ENCODE data around the gene RASL10B.
"Not testable (repeated sequence)": the region's sequence is repeated elsewhere in the genome, so short reads cannot be mapped to it uniquely, and the experiment has no call there.

The RASL10B gene, protein sequence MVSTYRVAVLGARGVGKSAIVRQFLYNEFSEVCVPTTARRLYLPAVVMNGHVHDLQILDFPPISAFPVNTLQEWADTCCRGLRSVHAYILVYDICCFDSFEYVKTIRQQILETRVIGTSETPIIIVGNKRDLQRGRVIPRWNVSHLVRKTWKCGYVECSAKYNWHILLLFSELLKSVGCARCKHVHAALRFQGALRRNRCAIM

DNA sequence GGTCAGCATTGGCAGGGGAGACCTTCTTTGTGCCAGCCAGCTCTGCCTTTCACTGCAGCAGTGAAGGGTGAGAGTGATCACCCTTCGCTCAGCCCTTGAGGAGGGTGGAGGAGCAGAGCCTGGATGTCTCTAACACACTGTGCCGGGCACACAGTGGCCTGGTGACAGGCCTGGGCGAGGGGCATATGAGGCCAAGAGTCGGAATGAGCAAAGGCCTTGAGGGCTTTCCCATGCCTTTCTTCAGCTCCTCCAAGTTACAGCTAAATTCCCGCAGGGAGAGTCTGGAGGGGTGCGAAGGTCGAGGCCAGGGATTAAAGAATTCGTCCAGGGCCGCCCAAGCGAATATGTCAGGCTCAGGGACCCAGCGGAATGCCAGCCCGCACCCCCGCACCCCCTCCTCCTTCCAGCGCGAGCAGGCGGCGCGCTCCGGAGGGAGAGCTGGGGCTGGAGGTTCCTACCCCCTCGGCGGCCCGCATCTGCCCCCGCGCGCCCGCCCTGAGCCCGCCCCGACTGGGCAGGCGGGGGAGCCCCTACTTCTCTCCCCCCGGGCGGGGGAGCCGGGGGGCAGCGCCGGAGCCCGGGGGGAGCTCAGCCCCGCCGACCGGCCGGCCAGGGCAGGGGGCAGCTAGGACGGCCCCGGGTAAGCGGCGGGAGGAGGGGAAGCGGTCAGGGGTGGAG is at the start of gene RASL10B:
Gene RASL10B (plus strand): TSS at position 401 of the 678 bp plus-strand sequence. CDS start 3,546 bp downstream, outside the sequence.
- DNase-seq (ENCODE audit: low read depth), result peak; percentile 41

DNA sequence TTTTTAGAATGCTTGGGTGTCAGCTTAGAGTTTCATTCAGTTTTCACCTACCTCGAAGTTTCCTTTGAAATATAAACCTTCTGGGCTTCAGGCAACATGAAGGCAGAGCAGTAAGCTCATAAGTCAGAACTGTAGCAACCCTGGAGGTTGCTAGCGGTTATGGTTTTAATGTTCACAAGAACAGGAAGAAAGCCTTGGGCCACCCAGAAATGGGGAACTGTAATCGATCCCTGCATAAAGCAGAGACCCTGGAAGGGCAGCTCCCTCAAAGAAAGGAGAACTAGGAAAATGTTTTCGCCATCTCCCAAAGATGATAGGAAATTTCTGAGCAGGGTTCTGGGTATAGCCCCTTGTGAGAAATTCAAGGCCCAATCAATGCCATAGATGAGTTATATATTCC is 47.8 kb upstream of the RASL10B start:
- DNase-seq (ENCODE audit: low read depth), result no peak

DNA sequence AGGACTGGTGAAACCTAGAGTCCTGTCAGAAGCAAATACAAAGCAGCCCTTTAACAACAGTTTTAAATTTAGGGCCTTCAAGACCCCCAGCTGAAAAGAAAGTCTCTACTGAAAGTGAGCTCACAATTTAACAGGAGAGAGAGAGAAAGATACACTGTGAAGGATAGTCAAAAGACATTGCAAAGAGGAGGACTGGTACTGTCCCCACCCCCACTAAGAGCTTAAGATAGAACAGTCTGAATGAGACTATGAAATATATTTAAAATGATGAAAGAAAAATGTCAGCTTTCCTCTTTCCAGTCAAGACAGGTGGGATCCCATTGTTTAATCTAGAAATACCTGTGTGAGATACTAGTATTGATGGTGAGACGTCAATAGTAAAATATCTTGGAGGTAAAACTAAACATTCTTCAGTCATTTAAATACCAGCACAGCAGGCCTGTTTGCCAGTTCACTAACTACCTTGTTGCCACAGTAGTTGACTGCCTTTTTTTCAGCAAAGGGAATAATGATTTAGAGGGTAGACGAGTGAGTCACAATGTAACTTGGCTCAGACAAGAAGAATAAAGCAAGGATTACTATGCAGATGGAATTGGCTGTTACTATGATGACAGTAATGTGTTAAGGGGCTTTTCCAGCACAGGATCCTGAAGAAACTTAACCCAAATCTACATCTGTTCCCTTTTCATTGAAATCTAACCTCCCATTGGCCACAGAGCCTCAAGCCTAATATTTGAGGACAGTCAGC is 47.2 kb upstream of the RASL10B start:
- DNase-seq (ENCODE audit: low read depth), result no peak

DNA sequence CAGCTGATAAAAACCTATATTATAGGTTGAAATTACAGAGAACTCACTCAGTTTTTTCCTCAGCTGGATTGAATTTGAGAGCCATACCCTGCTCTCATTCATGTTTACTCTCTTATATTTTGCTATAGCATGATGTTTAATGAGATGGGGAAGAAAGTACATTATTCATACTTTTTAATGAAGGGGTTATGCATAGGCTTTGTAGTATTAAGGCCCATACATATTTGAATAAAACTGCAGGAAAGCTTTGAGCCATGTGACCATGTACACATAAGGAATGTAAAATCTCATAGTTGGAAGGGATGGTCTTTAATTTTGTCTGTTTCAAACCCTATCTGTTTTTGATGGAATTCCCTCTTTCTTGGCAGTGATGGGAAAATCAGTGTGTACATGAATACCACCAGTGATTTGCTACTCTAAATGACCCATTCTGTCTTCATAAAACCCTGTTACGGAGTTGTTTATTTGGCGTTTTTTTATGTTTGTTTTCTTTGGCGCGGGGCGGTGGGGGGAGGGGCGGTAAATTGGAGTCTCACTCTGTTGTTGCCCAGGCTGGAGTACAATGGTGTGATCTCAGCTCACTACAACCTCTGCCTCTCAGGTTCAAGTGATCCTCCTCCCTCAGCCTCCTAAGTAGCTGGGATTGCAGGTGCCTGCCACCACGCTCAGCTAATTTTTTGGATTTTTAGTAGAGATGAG is 38.8 kb upstream of the RASL10B start:
- DNase-seq (ENCODE audit: low read depth), result no peak

DNA sequence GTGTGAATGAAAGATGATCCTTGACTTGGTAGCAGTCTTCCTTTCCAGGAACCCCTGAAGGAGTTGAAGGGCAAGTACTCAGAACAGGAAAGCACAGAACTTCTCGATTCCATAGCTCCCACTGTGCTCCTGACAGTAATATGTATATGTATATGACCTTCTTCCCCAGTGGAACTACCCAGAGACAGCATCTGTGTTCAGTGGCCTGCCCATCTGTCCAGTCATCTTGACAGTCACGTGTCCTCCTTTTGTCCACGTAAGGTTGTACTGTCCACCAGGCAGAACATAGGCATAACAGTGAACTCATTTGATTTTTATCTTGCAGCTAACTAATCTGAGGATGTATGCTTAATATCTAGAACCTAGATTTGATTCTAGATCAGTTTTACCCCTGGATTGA is 37.8 kb upstream of the RASL10B start:
- no peak for DNase-seq (ENCODE audit: low read depth)

DNA sequence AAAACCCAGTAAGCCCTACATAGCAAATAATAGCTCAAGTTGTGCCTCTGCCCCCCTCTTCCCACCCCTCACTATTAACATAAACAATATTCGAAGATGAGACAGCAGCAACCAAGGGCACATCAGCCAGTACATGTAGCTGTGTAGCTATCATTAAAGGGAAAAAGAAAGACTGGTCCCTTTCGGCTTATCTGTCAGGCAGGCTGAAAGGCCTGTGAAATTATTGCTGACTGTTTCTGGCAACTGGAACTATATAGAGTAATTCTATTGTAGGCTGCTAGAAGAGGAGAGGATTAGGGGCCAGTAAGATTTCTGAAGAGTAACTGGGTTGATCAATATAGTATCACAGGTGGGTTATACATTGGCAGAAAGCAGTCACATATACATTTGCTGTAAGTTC is 36.5 kb upstream of the RASL10B start:
- no peak for DNase-seq (ENCODE audit: low read depth)

DNA sequence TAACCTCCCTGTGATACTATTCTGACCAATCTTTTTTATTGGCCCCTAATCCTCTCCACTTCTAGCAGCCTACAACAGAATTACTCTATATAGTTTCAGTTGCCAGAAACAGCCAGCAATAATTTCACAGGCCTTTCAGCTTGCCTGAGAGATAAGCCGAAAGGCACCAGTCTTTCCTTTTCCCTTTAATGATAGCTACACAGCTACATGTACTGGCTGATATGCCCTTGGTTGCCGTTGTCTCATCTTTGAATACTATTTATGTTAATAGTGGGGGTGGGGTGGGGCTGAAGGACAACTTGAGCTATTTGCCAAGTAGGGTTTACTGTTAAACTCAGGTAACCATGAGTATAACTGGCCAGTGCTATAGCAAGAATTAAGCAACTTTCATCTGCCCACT is 35.8 kb upstream of the RASL10B start:
- DNase-seq (ENCODE audit: low read depth), result no peak

DNA sequence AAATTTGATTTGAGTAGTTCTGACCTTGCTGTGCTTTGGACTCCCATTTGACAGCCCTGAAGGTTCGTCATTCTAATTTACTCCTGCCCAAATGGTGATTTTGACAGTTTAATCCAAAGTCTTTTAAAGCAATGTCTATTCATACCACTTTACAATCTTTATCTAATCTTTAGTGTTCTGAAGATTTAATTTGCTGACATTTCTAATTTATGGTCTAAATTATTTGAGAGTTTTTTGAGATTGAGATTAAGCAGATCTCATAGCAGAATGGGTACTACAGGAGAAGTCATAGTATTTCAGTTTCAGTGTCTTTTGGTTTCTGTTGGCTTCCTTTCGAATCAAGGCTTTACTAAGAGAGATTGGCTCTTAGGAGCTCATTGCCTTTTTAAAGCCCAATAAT is 32.6 kb upstream of the RASL10B start:
- no peak for DNase-seq (ENCODE audit: low read depth)

DNA sequence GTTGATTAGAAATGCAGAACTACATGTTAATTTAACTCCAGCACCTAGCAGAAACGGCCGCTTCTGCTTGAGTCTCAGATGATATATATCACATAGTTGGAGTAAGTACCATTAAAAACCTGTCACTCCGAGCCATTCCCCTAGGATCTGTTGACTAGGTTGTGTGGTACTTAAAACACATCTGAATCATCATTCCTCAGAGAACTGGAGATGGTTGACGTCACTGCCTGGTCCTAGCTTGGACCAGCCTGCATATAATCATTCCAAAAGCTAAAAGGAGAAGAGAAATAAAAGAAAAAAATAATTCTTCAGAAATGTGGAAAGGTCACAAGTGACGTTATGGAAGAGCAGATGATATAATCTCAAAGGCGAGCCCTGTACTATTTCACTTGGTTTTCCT is 31.3 kb upstream of the RASL10B start:
- no peak for DNase-seq (ENCODE audit: low read depth)

DNA sequence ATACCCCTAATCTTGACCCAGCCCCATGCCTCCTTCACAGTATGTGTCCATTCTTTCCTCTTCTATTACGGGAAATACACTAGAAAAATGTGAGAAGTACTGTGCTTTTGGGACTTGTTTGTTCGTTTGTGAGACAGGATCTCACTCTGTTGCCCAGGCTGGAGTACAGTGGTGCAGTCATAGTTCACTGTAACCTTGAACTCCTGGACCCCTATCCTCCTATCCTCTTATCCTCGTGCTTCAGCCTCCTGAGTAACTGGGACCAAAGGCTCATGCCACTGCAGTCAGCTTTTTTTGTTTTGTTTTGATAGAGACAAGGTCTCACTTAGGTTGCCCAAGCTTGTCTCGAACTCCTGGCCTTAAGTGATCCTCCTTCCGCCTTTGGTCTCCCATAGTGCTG is 29.9 kb upstream of the RASL10B start:
- DNase-seq (ENCODE audit: low read depth), result no peak

DNA sequence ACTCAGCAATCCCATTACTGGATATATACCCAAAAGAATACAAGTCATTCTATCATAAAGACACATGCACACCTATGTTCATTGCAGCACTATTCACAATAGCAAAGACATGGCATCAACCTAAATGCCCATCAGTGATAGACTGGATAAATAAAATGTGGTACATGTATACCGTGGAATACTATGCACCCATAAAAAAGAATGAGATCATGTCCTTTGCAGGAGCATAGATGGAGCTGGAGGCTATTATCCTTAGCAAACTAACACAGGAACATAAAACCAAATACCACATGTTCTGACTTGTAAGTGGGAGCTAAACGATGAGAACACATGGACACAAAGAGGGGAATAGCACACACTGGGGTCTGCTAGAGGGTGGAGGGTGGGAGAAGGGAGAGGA is 28.1 kb upstream of the RASL10B start:
- not testable (repeated sequence) for DNase-seq (ENCODE audit: low read depth)

DNA sequence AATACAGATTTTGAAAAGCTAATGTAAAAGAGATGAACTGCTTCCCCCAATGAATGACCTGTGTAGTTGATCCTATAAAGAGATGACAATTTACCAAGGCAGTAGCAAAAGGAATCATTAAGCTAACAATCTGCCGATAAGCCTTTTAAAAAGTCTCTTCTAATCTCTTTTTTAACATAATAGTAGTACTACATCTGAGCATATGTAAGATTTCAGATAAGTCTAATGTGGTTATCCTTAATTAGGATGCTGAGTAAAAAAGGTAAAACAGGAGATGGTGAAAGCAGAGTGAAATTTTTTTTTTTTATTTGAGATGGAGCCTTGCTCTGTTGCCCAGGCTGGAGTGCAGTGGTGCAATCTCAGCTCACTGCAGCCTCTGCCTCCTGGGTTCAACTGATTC is 26.2 kb upstream of the RASL10B start:
- no peak for DNase-seq (ENCODE audit: low read depth)

DNA sequence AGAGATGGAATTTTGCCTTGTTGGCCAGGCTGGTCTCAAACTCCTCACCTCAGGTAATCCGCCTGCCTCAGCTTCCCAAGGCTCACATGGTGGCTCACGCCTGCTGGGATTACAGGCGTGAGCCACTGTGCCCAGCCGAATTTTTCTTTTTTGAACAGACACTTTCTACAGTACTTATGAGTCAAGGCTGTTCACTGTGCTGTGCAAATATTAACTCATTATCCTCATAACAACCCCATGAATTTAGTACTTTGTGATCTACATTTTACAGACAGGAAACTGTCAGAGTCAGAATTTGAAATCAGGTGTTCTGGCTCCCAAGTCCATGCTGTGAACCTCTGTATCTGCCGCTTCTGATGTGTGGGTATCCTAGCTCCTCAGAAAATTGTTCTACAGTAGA is 25.7 kb upstream of the RASL10B start:
- DNase-seq (ENCODE audit: low read depth), result no peak

DNA sequence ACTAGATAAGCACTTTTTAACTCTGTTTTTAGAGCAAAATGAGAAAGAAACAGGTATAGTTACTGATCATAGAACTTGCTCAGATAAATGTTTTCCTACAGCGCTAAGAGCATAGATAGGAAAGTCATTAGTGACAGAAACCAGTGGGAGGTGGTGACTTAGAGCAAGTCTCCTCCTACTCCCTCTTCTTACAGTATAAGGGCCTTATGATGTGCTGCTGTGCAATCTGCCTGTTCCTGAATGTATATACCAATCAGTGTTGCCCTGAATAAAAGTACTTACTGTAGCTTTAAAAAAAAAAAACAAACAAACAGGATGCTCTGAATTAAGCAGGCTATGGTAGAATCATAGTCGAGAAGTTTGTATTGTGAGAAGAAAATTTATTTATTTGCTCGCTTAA is 23.3 kb upstream of the RASL10B start:
- DNase-seq (ENCODE audit: low read depth), result no peak

DNA sequence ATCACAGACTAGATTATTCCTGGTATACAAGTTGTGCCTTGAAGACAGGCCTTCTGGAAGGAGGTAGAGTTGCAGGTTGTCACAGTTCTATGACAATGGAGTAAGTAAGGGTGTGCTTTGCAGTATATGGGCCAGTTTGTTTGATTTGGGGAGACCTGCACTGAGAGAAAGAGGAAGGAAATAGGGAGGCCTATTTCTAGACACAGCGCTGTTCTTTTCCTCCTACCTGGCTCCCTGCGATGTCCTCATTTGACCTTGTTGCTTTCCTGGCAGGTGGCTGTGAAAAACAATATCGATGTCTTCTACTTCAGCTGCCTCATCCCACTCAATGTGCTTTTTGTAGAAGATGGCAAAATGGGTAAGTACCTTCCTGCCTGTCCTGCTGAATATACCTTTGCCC is 22.5 kb upstream of the RASL10B start:
- DNase-seq (ENCODE audit: low read depth), result no peak

DNA sequence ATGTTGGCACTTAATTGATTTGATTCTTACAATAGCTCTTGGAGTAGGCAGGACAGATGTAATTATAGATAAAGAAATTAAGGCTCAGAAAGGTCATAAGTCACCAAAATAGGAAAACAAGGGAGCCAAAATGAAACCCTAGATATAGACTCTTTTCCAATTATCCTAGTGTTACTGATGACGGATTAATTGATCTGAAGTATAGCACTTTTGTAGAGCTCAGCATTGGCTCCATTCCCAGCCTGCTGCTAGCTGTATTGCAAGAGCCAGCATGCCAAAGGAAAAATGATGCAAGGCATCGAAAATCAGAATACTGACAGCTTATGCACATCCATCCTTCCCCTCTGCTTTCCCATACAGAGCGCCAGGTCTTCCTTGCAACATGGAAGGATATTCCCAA is 21.6 kb upstream of the RASL10B start:
- DNase-seq (ENCODE audit: low read depth), result no peak

DNA sequence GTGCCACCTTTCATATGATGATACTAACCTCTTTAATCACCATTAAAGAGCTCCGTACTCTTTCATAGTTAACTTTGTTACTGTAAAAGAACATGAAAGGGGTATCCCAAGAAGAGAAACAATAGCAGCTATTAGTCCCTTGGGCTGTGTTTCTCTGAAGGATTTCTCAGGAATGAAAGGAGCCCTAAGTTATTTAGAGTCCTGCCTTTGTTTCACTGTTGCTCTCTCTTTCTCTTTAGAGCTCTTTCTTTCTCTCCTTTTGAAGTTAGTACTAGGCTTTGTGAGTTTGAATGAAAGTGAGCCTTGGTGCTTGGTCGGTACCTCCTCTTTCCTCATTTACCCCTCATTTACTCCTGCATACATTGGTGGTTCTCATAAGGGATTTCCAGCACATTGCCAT is 20.5 kb upstream of the RASL10B start:
- no peak for DNase-seq (ENCODE audit: low read depth)

DNA sequence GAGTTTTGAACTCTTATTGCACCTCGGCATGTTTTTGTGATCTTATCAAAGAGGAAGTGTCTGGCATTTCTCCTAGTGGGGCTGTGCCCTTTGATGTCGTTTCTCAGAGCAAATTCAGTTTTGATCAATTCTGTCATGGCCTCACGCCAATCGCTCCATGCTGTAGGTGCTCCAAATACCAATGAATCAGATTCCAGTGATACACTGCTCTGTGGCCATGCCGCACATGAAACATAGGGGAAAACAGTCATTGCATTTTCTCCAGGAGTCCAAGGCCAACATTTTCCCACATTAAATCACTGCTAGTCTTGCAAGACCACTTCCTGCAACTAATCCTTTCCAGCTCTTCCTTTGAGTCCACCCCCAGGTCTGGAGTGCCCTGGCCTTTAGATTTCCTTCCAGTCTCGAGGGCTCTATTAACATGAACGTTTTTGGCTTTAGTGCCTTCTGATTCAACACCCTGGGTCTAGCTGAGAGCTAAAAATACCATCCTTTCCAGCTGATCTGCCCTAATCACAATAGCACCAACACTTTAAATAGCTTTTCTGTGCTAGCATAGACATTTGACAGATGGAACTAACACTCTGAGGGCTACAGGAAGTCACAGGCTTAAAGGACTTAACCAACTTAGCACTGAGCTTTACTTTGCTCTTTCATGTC is 18.2 kb upstream of the RASL10B start:
- DNase-seq (ENCODE audit: low read depth), result no peak

DNA sequence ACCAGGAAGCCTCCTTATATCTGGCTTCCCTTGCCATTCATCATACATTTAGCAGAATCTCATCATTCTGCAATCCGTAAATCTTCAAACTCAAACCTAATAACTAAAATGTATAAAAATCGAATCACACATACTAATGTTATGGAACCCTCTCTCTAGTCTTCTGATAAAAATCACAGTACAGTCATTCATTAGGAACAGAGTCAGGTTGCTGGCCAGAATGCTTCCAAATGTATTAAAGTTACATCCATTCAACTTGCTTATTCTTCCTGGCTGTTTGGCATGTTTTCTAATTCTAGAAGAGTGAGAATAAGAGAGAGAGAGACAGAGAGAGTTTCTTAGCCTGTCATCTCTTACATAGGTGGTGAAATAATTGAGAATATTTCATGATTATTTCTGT is 16.5 kb upstream of the RASL10B start:
- DNase-seq (ENCODE audit: low read depth), result no peak

DNA sequence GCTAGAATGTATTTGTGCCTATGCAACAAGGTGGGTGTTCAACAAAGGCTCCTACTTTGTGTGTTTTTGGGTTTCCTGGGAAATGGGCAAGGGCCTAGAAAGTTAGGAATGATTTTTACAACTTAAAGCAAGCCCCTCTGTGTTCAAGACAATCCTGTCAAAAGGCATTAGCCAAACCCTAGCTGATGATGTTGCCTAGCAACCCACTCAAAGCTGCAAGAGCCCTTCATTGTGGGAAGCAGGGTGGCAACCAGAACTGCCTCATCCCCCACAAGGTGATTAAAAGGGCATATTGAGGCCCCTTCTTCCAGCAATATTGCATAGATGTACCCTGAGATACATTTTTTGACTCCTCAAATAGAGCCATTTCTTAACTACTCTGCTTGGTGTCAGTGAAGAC is 16.0 kb upstream of the RASL10B start:
- no peak for DNase-seq (ENCODE audit: low read depth)

DNA sequence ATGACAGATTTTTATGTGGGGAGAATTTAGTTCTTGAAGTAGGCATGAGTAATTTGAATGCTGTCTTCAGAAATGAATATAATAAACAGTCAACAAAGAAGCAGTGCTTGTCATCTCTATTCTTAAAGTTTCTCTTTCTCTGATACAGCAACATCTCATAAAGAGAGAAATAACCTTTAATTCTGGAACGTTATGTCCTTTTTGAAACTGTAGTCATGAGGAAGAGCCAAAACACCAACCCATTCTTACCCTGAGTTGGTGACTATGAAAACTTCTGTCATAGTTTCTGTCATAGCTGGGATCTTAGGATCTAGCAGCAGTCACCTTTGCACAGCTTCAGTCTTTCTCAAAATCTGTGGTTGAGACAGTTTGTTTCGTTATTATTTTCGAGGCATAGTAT is 15.3 kb upstream of the RASL10B start:
- DNase-seq (ENCODE audit: low read depth), result no peak

DNA sequence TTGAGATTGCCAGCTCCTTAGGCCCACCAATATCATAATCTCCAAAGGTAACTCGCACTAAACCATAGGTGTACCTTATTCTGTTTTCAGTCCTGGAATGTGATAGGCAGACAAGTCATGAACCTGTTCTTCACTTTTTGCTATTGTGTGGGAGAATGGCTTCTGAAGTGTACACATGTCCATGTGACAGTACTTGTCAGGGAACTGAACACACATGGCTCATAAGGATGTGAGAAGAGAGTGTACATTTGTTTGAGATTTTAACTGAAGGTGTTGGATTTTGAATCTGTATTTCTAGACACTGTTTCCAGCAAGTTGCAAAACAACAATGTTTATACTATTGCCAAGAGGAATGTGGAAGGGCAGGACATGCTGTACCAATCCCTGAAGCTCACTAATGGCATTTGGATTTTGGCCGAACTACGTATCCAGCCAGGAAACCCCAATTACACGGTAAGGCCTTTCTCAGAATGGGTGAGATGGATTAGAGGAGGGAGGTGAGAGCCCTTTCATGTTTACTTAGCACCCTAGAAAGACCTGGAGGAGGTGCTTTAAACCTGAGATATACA is 14.5 kb upstream of the RASL10B start:
- no peak for DNase-seq (ENCODE audit: low read depth)
